Cortex of kidney (tissue), 1 donor: Measurements from ENCODE around the gene MAML3.

Experiments
- DNase-seq: peaks from one replicate; lab custom pipeline; 2025; lab: John Stamatoyannopoulos, UW

Gene MAML3

GRCh38 chr4:139809757-139810140 lies 344.2 kb downstream of the MAML3 start:
- DNase-seq: no peak

GRCh38 chr4:139808808-139809756 lies 344.9 kb downstream of the MAML3 start:
- DNase-seq: no peak

GRCh38 chr4:139808381-139808807 lies 345.6 kb downstream of the MAML3 start:
- no peak for DNase-seq

- DNase-seq: no peak
Measured at GRCh38 chr4:139807483-139807882, 346.5 kb downstream of the MAML3 start.

- DNase-seq: no peak
Measured at GRCh38 chr4:139806929-139807328, 347.1 kb downstream of the MAML3 start.

- DNase-seq: no peak
Measured at GRCh38 chr4:139802931-139803330, 351.1 kb downstream of the MAML3 start.

- no peak for DNase-seq
Measured at GRCh38 chr4:139802488-139802887, 351.5 kb downstream of the MAML3 start.

- no peak for DNase-seq
Measured at GRCh38 chr4:139801895-139802294, 352.1 kb downstream of the MAML3 start.

GRCh38 chr4:139800082-139800481 lies 353.9 kb downstream of the MAML3 start:
- DNase-seq: no peak

- DNase-seq: no peak
Measured at GRCh38 chr4:139799615-139800014, 354.4 kb downstream of the MAML3 start.

GRCh38 chr4:139798456-139798855 lies 355.5 kb downstream of the MAML3 start:
- DNase-seq: no peak

GRCh38 chr4:139797287-139797686 lies 356.7 kb downstream of the MAML3 start:
- DNase-seq: no peak

GRCh38 chr4:139795527-139796314 lies 358.3 kb downstream of the MAML3 start:
- DNase-seq: no peak

- DNase-seq: no peak
Measured at GRCh38 chr4:139794158-139794954, 359.6 kb downstream of the MAML3 start.

GRCh38 chr4:139791681-139792080 lies 362.3 kb downstream of the MAML3 start:
- DNase-seq: no peak

GRCh38 chr4:139790291-139790690 lies 363.7 kb downstream of the MAML3 start:
- no peak for DNase-seq

GRCh38 chr4:139789096-139789654 lies 364.8 kb downstream of the MAML3 start:
- no peak for DNase-seq

GRCh38 chr4:139786494-139787354 lies 367.3 kb downstream of the MAML3 start:
- no peak for DNase-seq

GRCh38 chr4:139785356-139785755 lies 368.6 kb downstream of the MAML3 start:
- DNase-seq: no peak

- DNase-seq: no peak
Measured at GRCh38 chr4:139783741-139784484, 370.1 kb downstream of the MAML3 start.
